Endothelial cell of umbilical vein (primary cell): ENCODE results near the gene PYGO2. TPM values are rescaled to one million over a fixed set of nuclear protein-coding genes. Genes with fewer than 3 reads are reported as not detected.
A peak's percentile ranks its signal among the peaks of the same experiment; 100 is the strongest.

Experiments used
- BruUV-seq: library from RNA; stranded (reverse); fragments of 400-500 nt; replicated peaks from 2 replicates; lab custom pipeline; 2021; lab: Mats Ljungman, UMichigan
- CTCF ChIA-PET: fragments of 300-600, 350-600 bp; sonication (Branson Sonifier 250); formaldehyde crosslinking; loops from one replicate; lab custom pipeline; 2021; ENCODE audit warnings: antibody characterized with exemption, inconsistent platforms; lab: Charles Lee
- POLR2A ChIA-PET: fragments of 300-600, 350-600 bp; sonication (Branson Sonifier 250); formaldehyde crosslinking; loops from one replicate; lab custom pipeline; 2021; ENCODE audit warnings: antibody characterized with exemption, inconsistent platforms; lab: Charles Lee
- DNase-seq: peaks from one replicate; pipeline ENCODE4 v3.0.0-alpha.2; 2011; ENCODE audit warnings: low read depth, low spot score
- FAIRE-seq: peaks from 2 replicates; lab custom pipeline; 2011; peaks lifted over from hg19 to GRCh38; lab: Jason Lieb, UNC
- H2AFZ ChIP-seq: 2 replicates; pipeline ENCODE4 v1.6.0; 2012; ENCODE audit warnings: low read depth, low read length, control low read depth, inconsistent platforms
- H3K27ac ChIP-seq: 2 replicates; pipeline ENCODE4 v1.5.1; 2011; ENCODE audit warnings: low read depth, mild to moderate bottlenecking, control low read depth, low read length, moderate library complexity; ENCODE audit not compliant: insufficient read depth
- H3K27me3 ChIP-seq, 2 experiments: 2 replicates each; pipeline versions ENCODE4 v1.6.0 to v1.6.1; 2011; ENCODE audit warnings: low read length in 2 of 2, mixed read lengths in 1 of 2; ENCODE audit not compliant: control insufficient read depth in 2 of 2, insufficient read depth in 2 of 2
- H3K36me3 ChIP-seq, 2 experiments: 2 replicates in 1 of 2; 3 replicates in 1 of 2; pipeline ENCODE4 v1.5.1; 2011; ENCODE audit warnings: low read length in 2 of 2, mild to moderate bottlenecking in 1 of 2, moderate library complexity in 1 of 2; ENCODE audit not compliant: control insufficient read depth in 2 of 2, insufficient read depth in 2 of 2; ENCODE audit errors: extremely low read depth in 1 of 2
- H3K4me1 ChIP-seq: 3 replicates; pipeline ENCODE4 v1.5.1; 2011; ENCODE audit warnings: mild to moderate bottlenecking, low read length; ENCODE audit not compliant: control insufficient read depth, insufficient read depth; ENCODE audit errors: extremely low read depth
- H3K4me2 ChIP-seq: 2 replicates; pipeline ENCODE4 v1.6.1; 2011; ENCODE audit warnings: low read length, control low read depth, mixed read lengths; ENCODE audit not compliant: insufficient read depth
- H3K4me3 ChIP-seq, 3 experiments: fragments of 200-600 bp in 1 of 3; sonication (generic), shearing (Covaris generic) in 1 of 3; replicated peaks in 1 of 3; 2 replicates each; pipeline ENCODE4 v1.5.1; 2011 to 2016; ENCODE audit warnings: control low read depth in 3 of 3, low read length in 3 of 3, mild to moderate bottlenecking in 2 of 3, inconsistent platforms in 1 of 3, low read depth in 1 of 3, moderate library complexity in 1 of 3; ENCODE audit not compliant: insufficient read depth in 1 of 3
- H3K79me2 ChIP-seq: 2 replicates; pipeline ENCODE4 v1.6.0; 2012; ENCODE audit warnings: low read length, inconsistent platforms; ENCODE audit not compliant: control insufficient read depth, insufficient read depth
- H3K9ac ChIP-seq: replicated peaks from 2 replicates; pipeline ENCODE3; 2011; ENCODE audit warnings: low read length, control low read depth; ENCODE audit not compliant: insufficient read depth; ENCODE audit errors: extremely low read depth
- H3K9me1 ChIP-seq: replicated peaks from 3 replicates; pipeline ENCODE4 v1.6.0; 2011; ENCODE audit warnings: mild to moderate bottlenecking, low read length; ENCODE audit not compliant: control insufficient read depth, insufficient read depth; ENCODE audit errors: extremely low read depth
- H3K9me3 ChIP-seq: replicated peaks from 2 replicates; pipeline ENCODE4 v1.5.1; 2012; ENCODE audit warnings: low read length, inconsistent platforms; ENCODE audit not compliant: control insufficient read depth, insufficient read depth
- H4K20me1 ChIP-seq: replicated peaks from 2 replicates; pipeline ENCODE3; 2011; ENCODE audit warnings: mild to moderate bottlenecking, low read length; ENCODE audit not compliant: control insufficient read depth, insufficient read depth; ENCODE audit errors: extremely low read depth
- CTCF ChIP-seq, 2 donors: IDR thresholded peaks; 1 replicate in 1 of 2; 2 replicates in 1 of 2; pipeline ENCODE4 v1.5.1; 2011; ENCODE audit warnings: low read length in 2 of 2, mild to moderate bottlenecking in 2 of 2, moderate library complexity in 2 of 2, control low read depth in 1 of 2, inconsistent platforms in 1 of 2, low read depth in 1 of 2; ENCODE audit not compliant: insufficient read depth in 1 of 2; ENCODE audit errors: extremely low read depth in 1 of 2
- EZH2 ChIP-seq: IDR thresholded peaks from 2 replicates; pipeline ENCODE4 v1.6.1; 2012; ENCODE audit warnings: borderline replicate concordance, low read depth, mild to moderate bottlenecking, moderate library complexity, low read length, inconsistent platforms; ENCODE audit not compliant: severe bottlenecking
- FOS ChIP-seq: IDR thresholded peaks from 2 replicates; pipeline ENCODE4 v1.6.1; 2011; ENCODE audit warnings: mild to moderate bottlenecking, low read length, moderate library complexity, borderline replicate concordance; ENCODE audit not compliant: insufficient read depth
- GATA2 ChIP-seq: IDR thresholded peaks from 2 replicates; pipeline ENCODE4 v1.7.0; 2011; ENCODE audit warnings: low read depth, mild to moderate bottlenecking, moderate library complexity, mixed read lengths, low read length; ENCODE audit not compliant: insufficient read length, insufficient read depth
- JUN ChIP-seq: IDR thresholded peaks from 2 replicates; pipeline ENCODE4 v1.6.1; 2011; ENCODE audit warnings: borderline replicate concordance, low read depth; ENCODE audit not compliant: insufficient read length, insufficient read depth
- MAX ChIP-seq: IDR thresholded peaks from 2 replicates; pipeline ENCODE4 v1.6.1; 2011; ENCODE audit not compliant: insufficient read depth, insufficient read length
- MYC ChIP-seq: IDR thresholded peaks from one replicate; pipeline ENCODE4 v1.6.1; 2011; ENCODE audit warnings: mild to moderate bottlenecking, low read depth, low read length
- POLR2A ChIP-seq: IDR thresholded peaks from 2 replicates; pipeline ENCODE4 v1.6.1; 2012; ENCODE audit warnings: low read depth, mild to moderate bottlenecking, control low read depth, low read length
- POLR2AphosphoS5 ChIP-seq: IDR thresholded peaks from 2 replicates; pipeline ENCODE4 v1.6.1; 2012; ENCODE audit warnings: low read depth, mild to moderate bottlenecking, control low read depth, low read length, moderate library complexity; ENCODE audit not compliant: insufficient read depth
- dilution Hi-C: fragments of 300-500 bp; cut with MboI; formaldehyde crosslinking; loops from one replicate; pipeline ENCODE4 v1.15.0; 2019; ENCODE audit warnings: low sequenced_read_pairs; ENCODE audit not compliant: extremely low pct_ligation_motif_present
- intact Hi-C: fragments of 100-400 bp; cut with micrococcal nuclease; formaldehyde crosslinking; loops from one replicate; pipeline ENCODE4 v1.10.0; 2022
- polyA plus RNA-seq, 4 experiments: library from polyadenylated mRNA; depleted of rRNA in 3 of 4; stranded (reverse) in 3 of 4; unstranded in 1 of 4; fragments of >200 nt; gene quantifications; 2 replicates each; pipeline versions ENCODE4 v1.2.1 to v1.2.3, GENCODE V29; 2011 to 2012; ENCODE audit warnings: missing spikeins in 1 of 4
- total RNA-seq: library from RNA; stranded (reverse); gene quantifications from 2 replicates; pipeline ENCODE4 v1.2.3, GENCODE V29; 2021

PYGO2 gene
- total and polyA plus RNA-seq, 2 donors (not counting 3 experiments of a cell fraction or from before 2014, with no cell fraction given) = 19.3 to 21.5 TPM

GRCh38 chr1:155000726-155001424 is 39.3 kb upstream of the PYGO2 start:
- peaks cover 25% of the 10 kb centered on the region for H3K4me1 ChIP-seq
- no peaks in the 10 kb centered on the region for H3K9me3 ChIP-seq
- no peaks in the 10 kb centered on the region for H3K36me3 ChIP-seq
- H3K4me3 ChIP-seq = peak overlapping the region; percentile 57 to 94 (median 61)
- H2AFZ ChIP-seq = peak overlapping the region; percentile 62
- dilution Hi-C loops = no loop called here
- H3K9me1 ChIP-seq = no peaks in the 10 kb centered on the region
- peak; percentile 88 for FAIRE-seq
- no peaks in the 10 kb centered on the region for H4K20me1 ChIP-seq
- TF ChIP-seq POLR2AphosphoS5 (peak; percentile 12), JUN (no peak), FOS (peak; percentile 84)
- H3K9ac ChIP-seq = peak overlapping the region; percentile 71
- H3K4me2 ChIP-seq = peak overlapping the region; percentile 87
- H3K27me3 ChIP-seq = no peaks in the 10 kb centered on the region
- ChIA-PET CTCF (interaction anchor here (1.3 to 6.5 kb wide), 8 partner anchors 14 to 64 kb away, joined by 3 to 87 read pairs (median 12); partner anchors contain the start of genes ADAM15, CKS1B, PMVK and PYGO2), POLR2A (interaction anchor here (1.0 kb wide), 1 partner anchor 28 kb away, joined by 3 read pairs; no protein-coding TSS in a partner anchor)
- no TSS peak for BruUV-seq
- intact Hi-C loops = loop anchor here (1.0 to 5.0 kb wide), 2 partner anchors 60 to 444 kb away; partner anchors contain the start of gene UBE2Q1
- peak overlapping the region; percentile 73 for H3K27ac ChIP-seq
- H3K79me2 ChIP-seq = peaks cover 9% of the 10 kb centered on the region
- DNase-seq = peak; percentile 78

- FAIRE-seq = peak; percentile 12
- dilution Hi-C loops = no loop called here
Observed at GRCh38 chr1:155000411-155000725, 38.8 kb upstream of the PYGO2 start.

More at GRCh38 chr1:155000411-155000725, 38.8 kb upstream of the PYGO2 start:
- BruUV-seq = no TSS peak
- peaks cover 9% of the 10 kb centered on the region for H3K79me2 ChIP-seq
- peak overlapping the region in 1 of 3 experiments; percentile 94 for H3K4me3 ChIP-seq
- H2AFZ ChIP-seq = peak overlapping the region; percentile 39
- no peak for DNase-seq
- no peaks in the 10 kb centered on the region for H3K9me1 ChIP-seq
- TF ChIP-seq JUN = no peak
- no peak for TF ChIP-seq FOS
- no peak for TF ChIP-seq GATA2
- no peak for TF ChIP-seq POLR2AphosphoS5
- TF ChIP-seq POLR2A = no peak
- no peak for TF ChIP-seq EZH2
- TF ChIP-seq MYC = no peak
- no peak for TF ChIP-seq MAX
- no peak for TF ChIP-seq CTCF (IDR thresholded peaks at IDR 0.05; ENCODE audit: extremely low read depth in 1 of 2, insufficient read depth in 1 of 2, low read depth in 1 of 2, low read length in 2 of 2)
- H3K4me2 ChIP-seq = peak overlapping the region; percentile 38
- H3K4me1 ChIP-seq = peaks cover 23% of the 10 kb centered on the region
- no peaks in the 10 kb centered on the region for H3K9me3 ChIP-seq
- H4K20me1 ChIP-seq = no peaks in the 10 kb centered on the region
- no peaks in the 10 kb centered on the region for H3K27me3 ChIP-seq
- no peak overlapping the region for H3K27ac ChIP-seq
- intact Hi-C loops = loop anchor here (5.0 kb wide), 1 partner anchor 443 kb away; the partner anchor contains the start of gene UBE2Q1
- POLR2A ChIA-PET = no interaction called here
- H3K9ac ChIP-seq = no peak overlapping the region
- H3K36me3 ChIP-seq = no peaks in the 10 kb centered on the region
- CTCF ChIA-PET = interaction anchor here (1.3 to 6.5 kb wide), 8 partner anchors 14 to 63 kb away, joined by 3 to 87 read pairs (median 12); partner anchors contain the start of genes ADAM15, CKS1B, PMVK and PYGO2
